OCI-LY3 (cell line): ENCODE measurements around the gene FBXL15.

Experiments used
- H2AFZ ChIP-seq: fragments of 200-600, 300-600 bp; shearing (Covaris generic); 2 replicates; pipeline ENCODE4 v1.6.0; 2014; ENCODE audit warnings: antibody characterized with exemption, low read depth, low read length
- H3K27ac ChIP-seq: fragments of 200-600, 300-600 bp; sonication (generic); 2 replicates; pipeline ENCODE4 v1.5.1; 2014; ENCODE audit warnings: mild to moderate bottlenecking, low read length, moderate library complexity, mixed read lengths
- H3K27me3 ChIP-seq: fragments of 200-600, 300-600 bp; sonication (generic); 2 replicates; pipeline ENCODE4 v1.6.1; 2014; ENCODE audit warnings: low read depth, low read length, mixed read lengths
- H3K36me3 ChIP-seq: fragments of 200-600, 300-600 bp; sonication (generic); replicated peaks from 2 replicates; pipeline ENCODE3; 2014; ENCODE audit warnings: low read depth, low read length, mixed read lengths
- H3K4me1 ChIP-seq: fragments of 300-600, 200-600 bp; sonication (generic); 2 replicates; pipeline ENCODE4 v1.6.1; 2014; ENCODE audit warnings: low read length, mixed read lengths
- H3K4me2 ChIP-seq: fragments of 200-600, 300-600 bp; sonication (generic); 2 replicates; pipeline ENCODE4 v1.6.1; 2014; ENCODE audit warnings: low read length, mixed read lengths
- H3K4me3 ChIP-seq: fragments of 300-600, 200-600 bp; sonication (generic); 2 replicates; pipeline ENCODE4 v1.5.1; 2014; ENCODE audit warnings: antibody characterized with exemption, mild to moderate bottlenecking, low read length, moderate library complexity
- H3K79me2 ChIP-seq: fragments of 300-600, 200-600 bp; shearing (Covaris generic); 2 replicates; pipeline ENCODE4 v1.6.1; 2014; ENCODE audit warnings: mild to moderate bottlenecking, low read length, mixed read lengths
- H3K9ac ChIP-seq: fragments of 300-600, 200-600 bp; shearing (Covaris generic); 2 replicates; pipeline ENCODE4 v1.6.0; 2014; ENCODE audit warnings: mild to moderate bottlenecking, low read length, moderate library complexity
- H3K9me3 ChIP-seq: fragments of 200-600, 300-600 bp; shearing (Covaris generic); 2 replicates; pipeline ENCODE4 v1.6.1; 2014; ENCODE audit warnings: low read length, mixed read lengths; ENCODE audit not compliant: insufficient read depth
- H4K20me1 ChIP-seq: fragments of 200-600, 300-600 bp; sonication (generic); 2 replicates; pipeline ENCODE4 v1.6.1; 2016; ENCODE audit warnings: low read length, mixed read lengths; ENCODE audit not compliant: insufficient read depth
- EZH2phosphoT487 ChIP-seq: fragments of 200-600 bp; shearing (Covaris generic); IDR thresholded peaks from 2 replicates; pipeline ENCODE4 v1.6.1; 2018; ENCODE audit warnings: antibody characterized with exemption, mixed run types, low read depth
- TF ChIP-seq, protein P1 (sequence below): fragments of 200-600, 300-600 bp; sonication (generic); IDR thresholded peaks from 2 replicates; pipeline ENCODE4 v1.5.1; 2014; ENCODE audit warnings: antibody characterized with exemption, low read length, low read depth

Gene FBXL15

DNA sequence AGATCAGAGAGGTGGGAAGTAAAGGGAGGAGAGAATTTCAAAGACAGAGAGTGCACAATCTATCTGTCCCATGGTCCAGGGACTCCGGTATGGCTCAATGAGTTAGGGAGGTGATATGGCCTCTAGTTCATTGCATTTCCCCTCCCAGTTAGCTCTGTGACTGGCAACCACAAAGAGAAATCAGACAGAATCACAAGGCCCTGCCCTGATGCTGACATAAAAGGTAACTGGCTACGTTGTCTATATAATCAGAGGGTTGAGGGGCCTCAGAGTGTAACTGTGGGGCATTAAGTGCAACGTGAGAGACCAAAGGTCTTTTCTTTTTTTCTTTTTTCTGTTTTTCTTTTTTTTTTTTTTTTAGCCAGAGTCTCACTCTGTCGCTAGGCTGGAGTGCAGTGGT is 38.0 kb downstream of the FBXL15 start:
- H3K4me2 ChIP-seq: no peak overlapping the region
- no peak overlapping the region for H3K9ac ChIP-seq
- H3K9me3 ChIP-seq: no peaks in the 10 kb centered on the region
- no peak for TF ChIP-seq EZH2phosphoT487
- TF ChIP-seq, protein P1, sequence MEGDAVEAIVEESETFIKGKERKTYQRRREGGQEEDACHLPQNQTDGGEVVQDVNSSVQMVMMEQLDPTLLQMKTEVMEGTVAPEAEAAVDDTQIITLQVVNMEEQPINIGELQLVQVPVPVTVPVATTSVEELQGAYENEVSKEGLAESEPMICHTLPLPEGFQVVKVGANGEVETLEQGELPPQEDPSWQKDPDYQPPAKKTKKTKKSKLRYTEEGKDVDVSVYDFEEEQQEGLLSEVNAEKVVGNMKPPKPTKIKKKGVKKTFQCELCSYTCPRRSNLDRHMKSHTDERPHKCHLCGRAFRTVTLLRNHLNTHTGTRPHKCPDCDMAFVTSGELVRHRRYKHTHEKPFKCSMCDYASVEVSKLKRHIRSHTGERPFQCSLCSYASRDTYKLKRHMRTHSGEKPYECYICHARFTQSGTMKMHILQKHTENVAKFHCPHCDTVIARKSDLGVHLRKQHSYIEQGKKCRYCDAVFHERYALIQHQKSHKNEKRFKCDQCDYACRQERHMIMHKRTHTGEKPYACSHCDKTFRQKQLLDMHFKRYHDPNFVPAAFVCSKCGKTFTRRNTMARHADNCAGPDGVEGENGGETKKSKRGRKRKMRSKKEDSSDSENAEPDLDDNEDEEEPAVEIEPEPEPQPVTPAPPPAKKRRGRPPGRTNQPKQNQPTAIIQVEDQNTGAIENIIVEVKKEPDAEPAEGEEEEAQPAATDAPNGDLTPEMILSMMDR: no peak
- H3K79me2 ChIP-seq: peaks cover 17% of the 10 kb centered on the region
- no peak overlapping the region for H2AFZ ChIP-seq
- no peaks in the 10 kb centered on the region for H3K36me3 ChIP-seq
- H3K4me1 ChIP-seq: peaks cover 15% of the 10 kb centered on the region
- H3K27ac ChIP-seq: no peak overlapping the region
- no peaks in the 10 kb centered on the region for H3K27me3 ChIP-seq
- no peaks in the 10 kb centered on the region for H4K20me1 ChIP-seq
- H3K4me3 ChIP-seq: no peak overlapping the region

DNA sequence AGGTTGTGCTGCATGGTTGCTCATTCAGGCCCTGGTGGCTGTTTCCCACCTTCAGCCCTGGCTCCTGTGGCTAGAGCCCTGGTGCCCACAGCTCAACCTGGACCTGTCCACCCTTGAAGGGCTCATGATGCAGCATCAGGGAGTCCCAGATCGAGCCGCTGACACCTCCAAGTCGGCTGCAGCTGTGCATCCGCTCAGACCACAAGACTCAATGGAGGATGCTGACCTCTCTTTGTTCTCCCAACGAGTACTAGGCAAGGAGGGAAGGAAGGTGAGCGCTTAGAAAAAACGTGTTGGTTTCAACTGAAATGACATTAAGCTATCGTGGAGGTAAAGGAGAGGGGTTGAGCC is 40.2 kb downstream of the FBXL15 start:
- Histone ChIP-seq H3K4me3 (peak overlapping the region; percentile 92), H3K4me1 (peaks cover 15% of the 10 kb centered on the region), H3K36me3 (no peaks in the 10 kb centered on the region), H3K9me3 (no peaks in the 10 kb centered on the region), H3K4me2 (peak overlapping the region; percentile 82), H3K27ac (peak overlapping the region; percentile 21; the same call in 1 of the 2 replicates), H3K79me2 (peaks cover 20% of the 10 kb centered on the region), H2AFZ (peak overlapping the region; percentile 92), H3K9ac (peak overlapping the region; percentile 62), H3K27me3 (no peaks in the 10 kb centered on the region), H4K20me1 (no peaks in the 10 kb centered on the region)
- TF ChIP-seq, protein P1: no peak

DNA sequence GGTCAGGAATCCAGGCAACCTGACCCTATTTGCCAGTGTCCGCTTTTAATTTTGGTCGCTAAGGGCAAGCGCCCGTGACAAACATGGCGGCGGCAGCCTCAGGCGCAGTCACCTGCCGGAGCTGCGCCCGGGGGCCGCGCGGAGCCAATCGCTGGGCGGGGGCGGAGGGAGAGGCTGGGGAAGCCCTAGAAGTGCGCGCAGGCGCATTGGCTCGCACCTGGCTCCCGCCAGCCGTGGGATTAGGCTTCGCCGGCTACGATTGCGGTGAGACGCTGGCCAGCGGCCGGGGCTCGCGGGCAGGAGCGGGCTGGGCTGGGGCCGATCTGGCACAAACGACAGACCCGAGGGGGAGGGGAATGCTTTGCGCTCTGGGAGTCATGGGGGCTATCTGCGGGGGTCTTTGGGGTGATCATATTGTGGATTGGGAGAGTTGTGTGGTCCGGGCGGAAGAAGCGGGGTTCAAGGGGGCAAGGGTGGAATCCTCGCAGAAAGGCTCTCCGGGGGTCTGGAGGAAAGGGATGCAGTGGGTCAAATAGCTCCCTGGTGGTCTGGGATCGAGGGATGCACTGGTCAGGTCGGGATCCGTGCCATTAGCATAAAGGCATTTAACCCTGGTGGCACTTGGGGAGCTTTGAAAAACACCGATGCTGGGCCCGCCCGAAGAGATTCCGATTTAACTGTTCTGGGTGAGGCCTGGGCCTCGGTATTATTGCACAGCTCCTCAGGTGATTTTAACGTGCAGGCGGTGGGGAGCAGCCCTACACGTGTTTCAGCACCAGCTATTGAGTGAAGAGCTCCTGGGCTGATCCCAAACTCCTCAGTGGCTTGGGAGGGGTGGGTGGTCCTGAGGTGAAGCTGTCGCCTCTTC is 40.8 kb downstream of the FBXL15 start:
- Histone ChIP-seq H3K9ac (peak overlapping the region; percentile 81), H3K4me3 (peak overlapping the region; percentile 92), H3K36me3 (no peaks in the 10 kb centered on the region), H3K79me2 (peaks cover 20% of the 10 kb centered on the region), H3K27ac (peak overlapping the region; percentile 21; the same call in 1 of the 2 replicates), H3K27me3 (no peaks in the 10 kb centered on the region), H3K4me1 (peaks cover 15% of the 10 kb centered on the region), H3K4me2 (peak overlapping the region; percentile 82), H2AFZ (peak overlapping the region; percentile 92), H4K20me1 (no peaks in the 10 kb centered on the region), H3K9me3 (no peaks in the 10 kb centered on the region)
- TF ChIP-seq, protein P1: no peak
- no peak for TF ChIP-seq EZH2phosphoT487

DNA sequence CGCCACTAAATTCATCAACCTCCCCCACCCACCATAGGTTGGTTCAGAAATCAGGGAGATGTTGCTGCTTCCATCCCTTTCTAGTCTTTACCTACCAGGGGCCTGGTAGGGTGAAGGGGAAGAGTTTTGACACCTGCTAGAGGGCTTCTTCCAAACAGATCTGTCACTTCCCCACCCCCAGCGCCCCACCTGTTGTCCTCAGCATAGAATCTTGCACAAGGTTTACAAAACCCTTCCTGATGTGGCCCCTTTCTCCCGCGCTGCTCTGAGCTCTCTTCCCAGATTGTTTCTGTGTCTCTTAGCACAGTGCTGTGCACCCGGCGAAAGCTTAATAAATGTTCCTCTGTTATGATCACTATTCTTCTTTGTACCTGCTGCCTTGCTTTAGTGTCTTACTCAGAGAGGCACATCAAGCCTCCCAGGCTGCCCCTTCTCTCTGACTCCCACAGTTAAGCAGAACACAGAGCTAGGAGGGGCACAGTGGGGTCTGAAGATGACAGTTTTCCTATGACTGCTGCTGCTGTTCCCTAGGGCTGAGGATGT is 41.9 kb downstream of the FBXL15 start:
- peak overlapping the region; percentile 82 for H3K4me2 ChIP-seq
- H3K9ac ChIP-seq: no peak overlapping the region
- no peak for TF ChIP-seq EZH2phosphoT487
- TF ChIP-seq, protein P1: no peak
- peak overlapping the region; percentile 92 for H3K4me3 ChIP-seq
- no peaks in the 10 kb centered on the region for H3K9me3 ChIP-seq
- H2AFZ ChIP-seq: no peak overlapping the region
- no peaks in the 10 kb centered on the region for H3K36me3 ChIP-seq
- no peak overlapping the region for H3K27ac ChIP-seq
- H3K4me1 ChIP-seq: peaks cover 15% of the 10 kb centered on the region
- no peaks in the 10 kb centered on the region for H3K27me3 ChIP-seq
- H4K20me1 ChIP-seq: no peaks in the 10 kb centered on the region
- peaks cover 20% of the 10 kb centered on the region for H3K79me2 ChIP-seq
